ENCODE results near the gene GALNT12. TPM values are rescaled to one million over a fixed set of nuclear protein-coding genes. Genes with fewer than 3 reads are reported as not detected.

Gene GALNT12
- total RNA-seq, 6 donors from 2014 or later = 18.2 to 89.1 (median 30.0) TPM

GRCh38 chr9:98798254-98798653 is 9.2 kb upstream of the GALNT12 start:
- DNase-seq (no peak), ATAC-seq (ENCODE audit: low FRiP score in 2 of 2) (no peak)
- Histone ChIP-seq H3K4me1 (peaks cover 13 to 27% (median 18%) of the 10 kb centered on the region in 4 donors), H3K27ac (no peak overlapping the region), H3K36me3 (no peaks in the 10 kb centered on the region), H3K27me3 (no peaks in the 10 kb centered on the region), H3K4me3 (no peak overlapping the region), H3K9me3 (peaks cover 0 to 5% (median 0%) of the 10 kb centered on the region in 4 donors)
- TF ChIP-seq EP300 (IDR thresholded peaks at IDR 0.05) (no peak), POLR2AphosphoS5 (IDR thresholded peaks at IDR 0.05) (no peak), POLR2A (IDR thresholded peaks at IDR 0.05) (no peak), CTCF (IDR thresholded peaks at IDR 0.05) (no peak)
- 94 to 97% methylated on average over 3 of the region's 3 CpGs for WGBS, 2 donors

GRCh38 chr9:98801561-98801960 is 5.9 kb upstream of the GALNT12 start:
- DNase-seq (no peak), ATAC-seq (ENCODE audit: low FRiP score in 2 of 2) (no peak)
- 94 to 95% methylated on average over 1 of the region's 1 CpG for WGBS, 2 donors
- H3K9me3 ChIP-seq = peaks cover 0 to 5% (median 0%) of the 10 kb centered on the region in 4 donors
- no peak overlapping the region for H3K4me3 ChIP-seq
- no peak overlapping the region for H3K27ac ChIP-seq
- no peak for TF ChIP-seq CTCF (IDR thresholded peaks at IDR 0.05)
- no peak for TF ChIP-seq POLR2A (IDR thresholded peaks at IDR 0.05)
- TF ChIP-seq POLR2AphosphoS5 (IDR thresholded peaks at IDR 0.05) = no peak
- no peak for TF ChIP-seq EP300 (IDR thresholded peaks at IDR 0.05)
- no peaks in the 10 kb centered on the region for H3K27me3 ChIP-seq
- H3K36me3 ChIP-seq = no peaks in the 10 kb centered on the region
- peaks cover 0 to 13% (median 5%) of the 10 kb centered on the region in 4 donors for H3K4me1 ChIP-seq

GRCh38 chr9:98801969-98802371 is 5.5 kb upstream of the GALNT12 start:
- no peaks in the 10 kb centered on the region for H3K27me3 ChIP-seq
- H3K27ac ChIP-seq = no peak overlapping the region
- no peak for DNase-seq
- no peaks in the 10 kb centered on the region for H3K36me3 ChIP-seq
- no peak overlapping the region for H3K4me3 ChIP-seq
- WGBS, 2 donors = 86 to 100% methylated on average over 1 of the region's 1 CpG
- peaks cover 0 to 12% (median 5%) of the 10 kb centered on the region in 4 donors for H3K4me1 ChIP-seq
- no peak for TF ChIP-seq POLR2A (IDR thresholded peaks at IDR 0.05)
- no peak for TF ChIP-seq POLR2AphosphoS5 (IDR thresholded peaks at IDR 0.05)
- no peak for TF ChIP-seq CTCF (IDR thresholded peaks at IDR 0.05)
- no peak for TF ChIP-seq EP300 (IDR thresholded peaks at IDR 0.05)
- peaks cover 0 to 5% (median 0%) of the 10 kb centered on the region in 4 donors for H3K9me3 ChIP-seq
- no peak for ATAC-seq (ENCODE audit: low FRiP score in 2 of 2)

- no peaks in the 10 kb centered on the region for H3K9me3 ChIP-seq
- no peak overlapping the region for H3K27ac ChIP-seq
- no peaks in the 10 kb centered on the region for H3K36me3 ChIP-seq
- DNase-seq (no peak), ATAC-seq (ENCODE audit: low FRiP score in 2 of 2) (no peak)
- H3K4me1 ChIP-seq = peaks cover 9 to 26% (median 17%) of the 10 kb centered on the region in 4 donors
- WGBS, 2 donors = 18 to 23% methylated on average over 2 of the region's 2 CpGs
- peaks cover 0 to 6% (median 0%) of the 10 kb centered on the region in 4 donors for H3K27me3 ChIP-seq
- TF ChIP-seq POLR2AphosphoS5 (IDR thresholded peaks at IDR 0.05) (no peak), POLR2A (IDR thresholded peaks at IDR 0.05) (no peak), EP300 (IDR thresholded peaks at IDR 0.05) (no peak), CTCF (IDR thresholded peaks at IDR 0.05) (no peak)
- no peak overlapping the region for H3K4me3 ChIP-seq
Measured at GRCh38 chr9:98804083-98804482, 3.4 kb upstream of the GALNT12 start.

Data from upper lobe of left lung (tissue), 6 donors.